ENCODE data around the gene TMEM185B.

- no peak for TF ChIP-seq CTCF (IDR thresholded peaks at IDR 0.05)
- TF ChIP-seq POLR2A (IDR thresholded peaks at IDR 0.05): no peak
Observed at GRCh38 chr2:120265006-120265405, 41.8 kb upstream of the TMEM185B start.

Data from lower leg skin (tissue), 3 donors.